CD4-positive, alpha-beta T cell treated with Interleukin-15 for 4 hours (primary cell): ENCODE results near the gene SLC17A7.
"Not testable (repeated sequence)": the region's sequence is repeated elsewhere in the genome, so short reads cannot be mapped to it uniquely, and the experiment has no call there.

Experiments
- DNase-seq: peaks from one replicate; pipeline ENCODE4 v3.0.0-alpha.2; 2020; ENCODE audit warnings: low spot score

Gene SLC17A7

GRCh38 chr19:49441210-49441959 lies at the start of gene SLC17A7:
SLC17A7 (minus strand) TSS chr19:49441527; CDS start chr19:49441379, 148 bp downstream.
- DNase-seq = peak; percentile 25

DNA sequence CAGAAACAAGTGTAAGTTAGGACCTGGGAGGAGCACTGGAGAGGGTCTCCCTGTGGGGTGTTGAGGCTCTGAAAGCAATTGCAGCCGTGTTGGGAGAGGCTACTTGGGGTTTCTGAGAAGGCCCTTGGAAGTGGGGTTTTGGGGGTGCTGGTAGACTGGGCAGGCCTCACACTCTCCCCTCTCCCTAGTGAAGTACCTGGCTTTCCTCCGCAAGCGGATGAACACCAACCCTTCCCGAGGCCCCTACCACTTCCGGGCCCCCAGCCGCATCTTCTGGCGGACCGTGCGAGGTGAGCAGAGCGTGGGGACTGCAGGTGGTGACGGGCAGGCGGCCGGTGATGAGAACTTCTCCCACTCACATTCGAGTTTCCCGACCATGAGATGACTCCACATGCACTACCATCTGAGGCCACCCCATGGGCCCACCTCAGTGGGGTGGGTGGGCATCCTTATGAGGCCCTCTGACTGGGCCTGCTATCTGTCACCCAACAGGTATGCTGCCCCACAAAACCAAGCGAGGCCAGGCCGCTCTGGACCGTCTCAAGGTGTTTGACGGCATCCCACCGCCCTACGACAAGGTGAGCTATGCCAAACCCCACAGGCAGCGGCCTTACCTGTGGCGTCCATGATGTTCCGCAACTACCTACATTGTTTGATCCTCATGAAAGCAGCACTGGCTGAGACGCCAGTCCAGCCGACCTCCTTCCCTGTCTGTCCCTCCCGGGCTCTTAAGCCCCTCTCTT lies 49.1 kb upstream of the SLC17A7 start:
- DNase-seq = no peak

GRCh38 chr19:49489601-49490167 lies 48.4 kb upstream of the SLC17A7 start:
- peak; percentile 51 for DNase-seq

GRCh38 chr19:49488863-49489537 lies 47.7 kb upstream of the SLC17A7 start:
- DNase-seq = no peak

DNA sequence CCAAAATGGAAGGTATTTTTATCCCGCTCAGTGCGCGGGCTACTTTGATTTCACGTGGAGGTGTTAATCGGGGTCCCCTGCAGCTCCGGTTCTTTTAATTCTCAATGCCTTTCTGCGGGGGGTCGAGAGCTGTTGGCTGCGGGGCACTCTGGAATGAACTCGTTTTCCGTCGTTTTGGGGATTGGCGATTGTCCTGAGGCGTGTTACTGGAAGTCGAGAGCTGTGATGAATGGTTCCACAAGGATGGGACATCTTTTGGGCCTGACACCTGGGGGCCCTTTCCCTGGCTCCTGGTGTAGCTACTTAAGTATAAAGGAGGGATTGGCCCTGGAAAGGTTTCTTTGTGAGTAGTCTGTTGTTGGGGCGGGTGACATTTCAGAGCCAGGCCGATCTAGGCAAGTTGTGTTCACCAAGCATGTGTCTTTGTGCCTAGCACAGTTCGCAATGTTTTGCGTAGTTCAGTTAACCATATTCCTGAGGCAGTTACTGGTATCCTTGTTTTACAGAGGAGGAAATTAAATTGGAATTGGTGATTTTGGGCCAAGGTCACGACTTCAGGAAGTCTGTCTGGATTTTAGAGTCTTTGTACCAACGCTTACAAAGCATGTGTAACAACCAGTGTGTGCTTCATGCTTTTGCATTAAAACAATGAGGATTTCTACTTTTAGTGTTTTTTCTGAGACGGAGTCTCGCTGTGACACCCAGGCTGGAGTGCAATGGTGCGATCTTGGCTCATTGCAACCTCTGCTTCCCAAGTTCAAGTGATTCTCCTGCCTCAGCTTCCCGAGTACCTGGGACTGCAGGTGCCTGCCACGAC lies 46.9 kb upstream of the SLC17A7 start:
- no peak for DNase-seq

DNA sequence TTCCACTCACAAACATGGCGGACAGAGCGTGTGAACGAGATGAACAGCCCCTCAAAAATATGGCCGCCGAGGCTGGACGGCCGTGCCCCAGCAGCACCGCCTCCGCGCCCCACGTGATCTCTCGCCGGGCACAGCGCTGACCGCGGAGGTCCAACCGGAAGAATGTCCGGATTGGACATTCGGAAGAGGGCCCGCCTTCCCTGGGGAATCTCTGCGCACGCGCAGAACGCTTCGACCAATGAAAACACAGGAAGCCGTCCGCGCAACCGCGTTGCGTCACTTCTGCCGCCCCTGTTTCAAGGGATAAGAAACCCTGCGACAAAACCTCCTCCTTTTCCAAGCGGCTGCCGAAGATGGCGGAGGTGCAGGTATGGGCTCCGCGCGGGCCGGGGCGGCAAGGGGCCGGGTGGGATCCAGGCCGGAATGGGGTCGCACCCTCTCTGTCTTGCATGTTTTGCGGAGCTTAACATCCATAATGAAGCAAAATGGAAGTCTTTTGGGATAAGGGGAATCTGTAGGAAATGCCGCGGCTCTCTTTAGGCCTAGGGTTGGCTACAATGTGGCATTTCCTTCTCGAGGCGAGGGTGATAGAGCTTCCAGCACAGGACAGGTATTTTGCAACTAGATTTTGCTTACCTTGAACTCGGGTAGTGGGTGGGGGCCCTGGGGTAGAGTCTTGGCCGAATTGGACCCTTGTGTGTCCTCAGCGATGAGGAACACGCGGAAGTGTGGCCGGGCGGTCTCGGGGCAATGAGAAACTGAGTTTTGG lies 46.1 kb upstream of the SLC17A7 start, which contains the start of gene RPL13A:
TSS of gene RPL13A (plus strand) at position 332 of the 769 bp plus-strand sequence. CDS start at position 354, 22 bp downstream.
- peak; percentile 100 for DNase-seq

DNA sequence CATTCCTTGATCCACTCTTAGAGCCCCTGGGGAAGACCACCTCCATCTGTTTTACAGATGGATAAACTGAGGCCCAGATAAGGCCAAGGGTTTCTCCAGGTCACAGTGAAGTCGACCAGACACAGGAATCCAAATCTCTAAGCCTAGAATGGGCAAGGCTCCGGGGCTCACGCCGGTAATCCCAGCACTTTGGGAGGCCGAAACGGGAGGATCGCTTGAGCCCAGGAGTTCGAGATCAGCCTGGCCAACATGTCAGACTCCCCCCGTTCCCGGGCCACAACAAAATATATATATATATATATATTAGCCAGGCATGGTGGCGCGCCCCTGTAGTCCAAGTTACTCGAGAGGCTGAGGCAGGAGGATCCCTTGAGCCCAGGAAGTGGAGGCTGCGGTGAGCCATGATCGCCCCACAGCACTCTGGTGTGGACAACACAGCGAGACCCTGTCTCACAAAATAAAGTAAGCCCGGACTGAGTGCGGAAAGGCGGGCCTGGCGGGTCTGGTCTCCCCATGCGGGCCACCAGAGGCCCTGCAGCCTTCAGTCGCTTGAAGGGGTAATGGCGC lies 45.5 kb upstream of the SLC17A7 start:
- DNase-seq = no peak

DNA sequence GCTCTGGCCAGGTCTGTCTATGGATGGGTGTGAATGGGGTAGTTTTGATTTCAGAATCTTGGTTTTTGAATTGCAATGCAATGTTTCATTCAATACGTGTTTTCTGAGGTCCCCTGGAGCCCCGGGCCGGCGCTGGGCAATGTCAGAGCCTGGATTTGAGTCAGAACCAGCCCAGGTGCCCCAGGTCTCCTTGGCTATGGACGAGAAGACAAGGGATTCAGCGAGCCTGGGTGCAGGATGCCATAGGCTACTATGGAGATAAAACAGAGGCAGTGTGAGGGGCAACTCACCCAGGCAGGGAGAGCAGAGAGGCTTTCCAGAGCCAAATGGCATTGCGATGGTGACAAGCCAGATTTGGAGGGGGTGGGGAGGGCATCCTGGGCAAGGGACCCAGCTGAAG lies 44.9 kb upstream of the SLC17A7 start:
- DNase-seq = no peak

DNA sequence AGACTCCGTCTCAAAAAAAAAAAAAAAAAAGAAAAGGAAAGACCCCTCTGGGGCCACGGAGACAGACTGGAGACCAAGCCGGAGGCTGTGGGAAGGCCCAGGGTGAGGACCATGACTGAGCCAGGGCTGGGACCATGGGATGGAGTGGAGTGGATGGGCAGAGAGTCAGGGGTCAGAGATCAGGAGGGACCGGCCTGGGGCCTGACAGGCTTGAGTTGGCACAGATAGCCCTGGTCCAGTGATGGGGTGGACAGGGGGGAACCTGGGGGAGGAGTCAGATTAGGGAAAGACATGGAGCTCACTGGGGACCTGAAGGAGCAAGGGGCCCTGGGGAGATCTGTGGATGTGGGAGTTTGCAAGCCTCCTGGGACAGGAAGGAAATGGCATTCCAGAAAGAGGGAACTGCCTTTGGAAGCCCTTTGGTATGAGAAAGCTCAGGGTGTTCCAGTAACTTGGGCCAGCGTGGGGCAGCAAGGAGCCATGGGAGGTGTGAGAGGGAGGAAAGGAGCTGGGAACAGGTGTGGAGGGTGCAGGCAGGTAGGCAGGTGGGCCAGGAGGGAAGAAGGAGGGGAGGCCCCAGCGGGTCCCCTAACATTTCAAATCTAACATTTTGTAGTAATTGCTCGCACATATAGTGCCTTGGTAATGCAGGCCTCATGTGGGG lies 39.8 kb upstream of the SLC17A7 start:
- no peak for DNase-seq

DNA sequence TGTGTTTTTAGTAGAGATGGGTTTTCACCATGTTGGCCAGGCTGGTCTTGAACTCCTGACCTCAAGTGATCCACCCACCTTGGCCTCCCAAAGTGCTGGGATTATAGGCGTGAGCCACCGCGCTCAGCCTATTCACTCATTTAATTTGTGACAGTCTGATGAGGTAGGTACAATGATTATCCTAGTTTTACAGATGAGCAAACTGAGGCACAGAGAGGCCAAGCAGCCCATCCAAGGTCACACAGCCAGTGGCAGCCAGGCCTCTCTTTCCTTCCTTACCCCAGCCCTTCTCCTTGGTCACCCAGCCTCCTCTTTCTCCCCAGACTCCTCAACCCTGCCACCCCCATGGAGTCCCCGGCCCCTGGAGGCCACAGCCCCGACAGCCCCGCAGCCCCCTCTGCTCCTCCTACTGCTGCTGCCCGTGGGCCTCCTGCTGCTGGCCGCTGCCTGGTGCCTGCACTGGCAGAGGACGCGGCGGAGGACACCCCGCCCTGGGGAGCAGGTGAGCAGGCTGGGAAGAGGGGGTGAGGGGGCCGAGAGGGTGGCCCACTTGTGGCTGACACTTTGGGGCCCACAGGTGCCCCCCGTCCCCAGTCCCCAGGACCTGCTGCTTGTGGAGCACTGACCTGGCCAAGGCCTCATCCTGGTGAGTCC lies 38.8 kb upstream of the SLC17A7 start:
- no peak for DNase-seq

GRCh38 chr19:49475995-49476880 lies 34.9 kb upstream of the SLC17A7 start:
- DNase-seq = peak; percentile 73

DNA sequence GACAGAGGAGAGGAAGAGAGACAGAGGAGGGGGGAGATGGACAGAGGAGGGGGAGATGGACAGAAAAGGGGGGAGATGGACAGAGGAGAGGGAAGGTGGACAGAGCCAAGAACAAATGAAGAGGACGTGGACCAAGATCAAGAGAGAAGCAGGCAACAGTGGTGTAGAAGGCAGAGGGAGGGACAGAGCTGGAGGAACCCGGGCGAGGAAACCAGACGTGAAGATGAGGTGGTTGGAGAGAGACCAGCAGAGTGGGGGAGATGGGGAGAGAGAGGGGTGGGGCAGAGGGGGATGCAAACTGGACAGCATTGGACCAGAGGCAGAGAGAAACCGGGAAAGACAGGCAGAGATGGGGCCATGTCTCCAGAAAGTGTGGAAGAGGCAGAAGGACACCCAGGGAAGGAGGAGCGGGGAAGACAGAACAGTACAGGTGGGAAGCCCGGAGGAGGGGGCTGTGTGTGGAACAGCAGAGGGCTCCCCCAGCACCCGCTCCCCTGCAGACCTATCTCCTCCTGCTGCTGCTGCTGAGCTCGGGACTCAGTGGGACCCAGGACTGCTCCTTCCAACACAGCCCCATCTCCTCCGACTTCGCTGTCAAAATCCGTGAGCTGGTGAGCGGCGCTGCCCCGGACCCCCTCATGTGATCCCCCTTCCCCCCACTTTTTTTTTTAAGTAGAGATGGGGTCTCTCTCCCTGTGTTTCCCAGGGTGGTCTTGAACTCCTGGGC lies 34.0 kb upstream of the SLC17A7 start:
- DNase-seq = no peak

GRCh38 chr19:49474542-49474924 lies 33.2 kb upstream of the SLC17A7 start:
- no peak for DNase-seq

DNA sequence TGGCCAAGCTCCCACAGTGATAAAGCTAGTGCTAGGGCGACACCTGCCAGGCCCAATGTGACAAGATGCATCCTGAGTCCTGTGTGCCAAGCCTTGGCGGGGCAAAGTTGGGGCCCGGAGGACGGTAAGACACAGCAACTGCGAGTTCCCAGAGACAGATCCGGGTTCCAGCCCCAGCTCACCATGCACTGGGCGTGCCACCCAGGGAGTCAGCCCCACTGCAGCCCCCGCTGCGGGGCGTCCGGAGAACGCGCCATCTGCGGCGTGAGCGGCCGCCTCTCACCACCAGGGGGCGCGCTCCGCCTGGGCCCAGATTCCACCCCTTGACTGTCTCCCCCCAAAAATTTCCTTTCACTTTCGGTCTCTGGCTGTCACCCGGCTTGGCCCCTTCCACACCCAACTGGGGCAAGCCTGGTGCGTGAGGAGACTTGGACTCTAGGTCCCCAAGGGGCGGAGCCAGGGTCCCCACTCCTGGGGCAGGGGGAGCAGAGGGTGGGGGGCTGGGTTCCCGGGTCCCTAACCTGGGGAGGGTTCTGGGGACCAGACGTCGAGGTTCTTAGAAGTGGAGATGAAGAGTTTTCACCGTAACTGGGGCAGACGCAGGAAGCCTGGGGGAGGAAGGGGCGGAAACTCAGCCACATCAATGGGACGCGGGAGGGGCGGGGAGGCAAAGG lies 32.7 kb upstream of the SLC17A7 start, which contains the start of gene FLT3LG:
TSS of gene FLT3LG (plus strand) at position 348 of the 674 bp plus-strand sequence. CDS start 425 bp downstream, outside the sequence.
- peak; percentile 99 for DNase-seq

- not testable (repeated sequence) for DNase-seq
These were observed 32.2 kb upstream of the SLC17A7 start for GRCh38 chr19:49473501-49473867.

- no peak for DNase-seq
These were observed 31.6 kb upstream of the SLC17A7 start for GRCh38 chr19:49472936-49473335.

DNA sequence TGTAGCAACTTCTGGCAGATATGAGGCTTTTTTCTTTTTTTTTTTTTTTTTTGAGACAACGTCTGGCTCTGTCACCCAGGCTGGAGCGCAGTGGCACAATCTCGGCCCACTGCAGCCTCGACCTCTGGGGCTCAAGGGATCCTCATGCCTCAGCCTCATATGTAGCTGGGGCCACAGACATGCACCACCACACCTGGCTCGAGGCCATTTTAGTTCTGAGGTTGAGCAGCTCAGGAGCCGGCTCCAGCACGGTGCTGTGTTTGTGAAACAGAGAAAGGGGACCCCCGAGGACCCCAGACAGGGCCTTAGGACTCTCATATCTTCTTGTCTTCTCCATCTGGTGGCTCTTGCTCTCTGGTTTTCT lies 29.3 kb upstream of the SLC17A7 start:
- DNase-seq = no peak
